OCI-LY1 (cell line): ENCODE measurements around the gene ZNF407.

ENCODE experiments used
- H2AFZ ChIP-seq: fragments of 200-600 bp; sonication (generic), shearing (Covaris generic); 2 replicates; pipeline ENCODE4 v1.6.0; 2014; ENCODE audit warnings: antibody characterized with exemption, mild to moderate bottlenecking, low read length
- H3F3A ChIP-seq: fragments of 200-600 bp; sonication (generic), shearing (Covaris generic); 2 replicates; pipeline ENCODE4 v1.6.0; 2014; ENCODE audit warnings: mild to moderate bottlenecking, antibody characterized with exemption, low read length, moderate library complexity; ENCODE audit not compliant: insufficient read depth
- H3K27ac ChIP-seq: fragments of 200-600 bp; sonication (generic); 2 replicates; pipeline ENCODE4 v1.5.1; 2014; ENCODE audit warnings: low read length, mixed run types, mild to moderate bottlenecking, low read depth; ENCODE audit not compliant: poor library complexity, severe bottlenecking
- H3K27me3 ChIP-seq: fragments of 200-600 bp; sonication (generic); 2 replicates; pipeline ENCODE4 v1.6.0; 2014; ENCODE audit warnings: antibody characterized with exemption, mild to moderate bottlenecking, low read length, moderate library complexity; ENCODE audit not compliant: insufficient read depth
- H3K36me3 ChIP-seq: fragments of 200-600 bp; sonication (generic); 2 replicates; pipeline ENCODE4 v1.6.1; 2014; ENCODE audit warnings: mild to moderate bottlenecking, antibody characterized with exemption, low read length, moderate library complexity, mixed read lengths; ENCODE audit not compliant: insufficient read depth
- H3K4me1 ChIP-seq: fragments of 200-600 bp; sonication (generic); 2 replicates; pipeline ENCODE4 v1.5.1; 2014; ENCODE audit warnings: mild to moderate bottlenecking, low read length, moderate library complexity; ENCODE audit not compliant: insufficient read depth, severe bottlenecking
- H3K4me2 ChIP-seq: fragments of 200-600 bp; sonication (generic), shearing (Covaris generic); 2 replicates; pipeline ENCODE4 v1.6.1; 2014; ENCODE audit warnings: low read length
- H3K4me3 ChIP-seq: fragments of 200-600 bp; sonication (generic); 2 replicates; pipeline ENCODE4 v1.5.1; 2014; ENCODE audit warnings: low read length, low read depth, mild to moderate bottlenecking, mixed read lengths; ENCODE audit not compliant: poor library complexity, severe bottlenecking
- H3K79me2 ChIP-seq: fragments of 200-600 bp; shearing (Covaris generic); 2 replicates; pipeline ENCODE4 v1.6.1; 2016; ENCODE audit warnings: mixed run types, low read length, mixed read lengths; ENCODE audit not compliant: insufficient read depth
- H3K9ac ChIP-seq: fragments of 200-600 bp; sonication (generic), shearing (Covaris generic); 2 replicates; pipeline ENCODE4 v1.6.1; 2014; ENCODE audit warnings: mild to moderate bottlenecking, low read length, mixed read lengths
- H3K9me2 ChIP-seq: fragments of 200-600 bp; sonication (generic), shearing (Covaris generic); 2 replicates; pipeline ENCODE4 v1.6.1; 2014; ENCODE audit warnings: low read depth, mild to moderate bottlenecking, low read length, mixed read lengths
- H3K9me3 ChIP-seq: fragments of 200-600 bp; shearing (Covaris generic); 2 replicates; pipeline ENCODE4 v1.6.1; 2014; ENCODE audit warnings: low read length, mixed read lengths
- H4K20me1 ChIP-seq: fragments of 200-600 bp; sonication (generic), shearing (Covaris generic); 2 replicates; pipeline ENCODE4 v1.6.0; 2016; ENCODE audit warnings: mild to moderate bottlenecking, low read length; ENCODE audit not compliant: insufficient read depth
- CTCF ChIP-seq: fragments of 200-600 bp; sonication (generic), shearing (Covaris generic); IDR thresholded peaks from 2 replicates; pipeline ENCODE4 v1.5.1; 2017; ENCODE audit warnings: mild to moderate bottlenecking, antibody characterized with exemption, low read length, moderate library complexity, mixed read lengths
- EZH2 ChIP-seq: fragments of 200-600 bp; sonication (generic), shearing (Covaris generic); IDR thresholded peaks from 2 replicates; pipeline ENCODE4 v1.8.0; 2017; ENCODE audit warnings: borderline replicate concordance, mixed run types, mild to moderate bottlenecking, antibody characterized with exemption, low read length, moderate library complexity, mixed read lengths

Gene ZNF407

GRCh38 chr18:74928194-74928968, 330.7 kb downstream of the ZNF407 start:
- H2AFZ ChIP-seq: no peak overlapping the region
- H3K27me3 ChIP-seq: no peaks in the 10 kb centered on the region
- no peaks in the 10 kb centered on the region for H4K20me1 ChIP-seq
- no peak overlapping the region for H3K4me2 ChIP-seq
- no peaks in the 10 kb centered on the region for H3K36me3 ChIP-seq
- no peaks in the 10 kb centered on the region for H3K79me2 ChIP-seq
- no peaks in the 10 kb centered on the region for H3K9me2 ChIP-seq
- TF ChIP-seq CTCF: no peak
- TF ChIP-seq EZH2: no peak
- H3K4me1 ChIP-seq: peaks cover 8% of the 10 kb centered on the region
- H3K9me3 ChIP-seq: no peaks in the 10 kb centered on the region
- H3K9ac ChIP-seq: no peak overlapping the region
- H3F3A ChIP-seq: no peaks in the 10 kb centered on the region
- H3K4me3 ChIP-seq: no peak overlapping the region
- H3K27ac ChIP-seq: no peak overlapping the region

DNA sequence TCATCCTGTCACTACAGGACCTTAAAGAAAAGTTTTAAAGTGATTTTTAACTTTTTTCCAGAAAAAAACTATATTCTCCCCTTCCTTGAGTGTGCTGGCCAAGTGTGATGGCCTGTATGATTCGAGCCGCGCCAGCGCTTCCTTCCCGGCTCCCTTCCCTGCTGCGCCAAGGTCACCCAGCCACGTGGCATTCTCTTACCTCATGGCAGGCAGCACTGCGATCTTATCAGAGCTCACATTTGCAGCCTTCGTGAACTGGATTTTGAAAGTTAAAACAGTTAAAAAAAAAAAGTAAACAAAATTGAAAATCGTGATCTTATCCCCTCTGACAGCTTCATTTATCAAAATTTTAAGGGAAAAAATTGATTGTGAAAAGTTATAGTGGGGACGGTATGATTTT, 331.4 kb downstream of the ZNF407 start:
- H3K4me2 ChIP-seq: no peak overlapping the region
- no peak overlapping the region for H2AFZ ChIP-seq
- H4K20me1 ChIP-seq: no peaks in the 10 kb centered on the region
- H3K27ac ChIP-seq: no peak overlapping the region
- no peak overlapping the region for H3K4me3 ChIP-seq
- peaks cover 8% of the 10 kb centered on the region for H3K4me1 ChIP-seq
- H3K9me3 ChIP-seq: no peaks in the 10 kb centered on the region
- no peak overlapping the region for H3K9ac ChIP-seq
- no peak for TF ChIP-seq CTCF
- no peak for TF ChIP-seq EZH2
- no peaks in the 10 kb centered on the region for H3F3A ChIP-seq
- no peaks in the 10 kb centered on the region for H3K79me2 ChIP-seq
- no peaks in the 10 kb centered on the region for H3K27me3 ChIP-seq
- H3K9me2 ChIP-seq: no peaks in the 10 kb centered on the region
- no peaks in the 10 kb centered on the region for H3K36me3 ChIP-seq

DNA sequence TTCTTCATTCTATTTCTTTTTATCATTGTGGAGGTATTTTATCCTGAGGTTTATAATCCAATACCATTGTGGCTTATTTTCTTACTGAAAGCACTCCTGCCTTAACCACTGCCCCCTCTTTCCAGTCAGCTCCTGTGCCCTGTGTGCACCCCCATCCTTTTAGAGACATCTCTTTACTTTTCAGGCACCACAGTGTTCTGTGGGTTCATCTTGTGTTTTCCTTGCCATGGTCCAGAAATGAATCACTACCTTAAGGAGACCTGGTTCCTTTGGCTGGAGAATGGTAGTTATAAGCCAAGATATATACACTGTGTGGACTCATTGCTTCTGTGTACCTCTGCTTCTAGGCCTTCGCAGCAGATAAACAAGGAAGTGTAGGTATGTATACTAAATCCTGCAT, 332.9 kb downstream of the ZNF407 start:
- H2AFZ ChIP-seq: no peak overlapping the region
- H3K9ac ChIP-seq: no peak overlapping the region
- H3K36me3 ChIP-seq: no peaks in the 10 kb centered on the region
- H3K9me2 ChIP-seq: no peaks in the 10 kb centered on the region
- H3K4me2 ChIP-seq: no peak overlapping the region
- H3K27ac ChIP-seq: no peak overlapping the region
- no peak overlapping the region for H3K4me3 ChIP-seq
- no peaks in the 10 kb centered on the region for H3K9me3 ChIP-seq
- no peaks in the 10 kb centered on the region for H3F3A ChIP-seq
- peaks cover 8% of the 10 kb centered on the region for H3K4me1 ChIP-seq
- no peak for TF ChIP-seq CTCF
- no peak for TF ChIP-seq EZH2
- H3K79me2 ChIP-seq: no peaks in the 10 kb centered on the region
- H3K27me3 ChIP-seq: no peaks in the 10 kb centered on the region
- no peaks in the 10 kb centered on the region for H4K20me1 ChIP-seq
